HTR-8/SVneo (cell line): ENCODE measurements around the gene HUS1.
A peak's percentile ranks its signal among the peaks of the same experiment; 100 is the strongest.
"Not testable (repeated sequence)": the region's sequence is repeated elsewhere in the genome, so short reads cannot be mapped to it uniquely, and the experiment has no call there.

Experiments used
- DNase-seq: peaks from one replicate; pipeline ENCODE4 v3.0.0; 2011; ENCODE audit warnings: low spot score, mixed read lengths; ENCODE audit not compliant: insufficient read length
- FAIRE-seq: peaks from 2 replicates; lab custom pipeline; 2011; peaks lifted over from hg19 to GRCh38; lab: Jason Lieb, UNC

Gene HUS1

DNA sequence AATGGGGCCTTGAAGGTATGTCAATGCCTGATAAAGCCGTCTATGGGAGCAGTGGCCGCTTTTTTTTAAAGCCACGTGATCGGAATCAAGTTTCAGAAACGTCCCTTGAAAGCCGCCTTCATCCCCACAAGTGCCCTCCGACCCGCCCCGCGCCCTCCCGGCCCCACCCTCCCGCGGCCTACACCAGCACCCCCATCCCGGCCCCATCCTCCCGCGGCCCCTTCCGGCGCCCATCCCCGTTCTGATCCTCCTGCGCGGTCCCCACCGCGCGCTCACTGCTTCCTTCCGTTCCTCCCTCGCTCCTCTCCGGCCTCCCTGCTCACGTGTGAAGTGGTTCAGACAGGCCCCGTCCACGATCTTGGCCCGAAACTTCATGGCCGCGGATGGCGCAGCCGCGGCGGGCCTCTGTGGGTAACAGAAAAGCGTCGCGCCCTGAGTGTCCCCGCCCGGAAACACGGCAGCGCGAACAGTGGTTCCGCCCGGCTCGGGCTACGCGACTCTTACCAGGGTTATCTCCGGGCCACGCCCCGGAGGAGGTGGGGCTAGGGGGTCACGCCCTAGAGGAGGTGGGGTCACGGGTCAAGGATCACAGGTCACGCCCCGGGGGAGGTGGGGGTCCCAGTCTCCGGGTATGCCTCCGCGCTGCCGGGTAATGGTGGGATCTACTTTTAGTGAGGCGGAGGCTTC is at the start of gene HUS1:
Gene HUS1 (minus strand): TSS at position 471 of the 687 bp plus-strand sequence. CDS start 96 bp downstream, at position 375.
- FAIRE-seq = peak; percentile 94

DNA sequence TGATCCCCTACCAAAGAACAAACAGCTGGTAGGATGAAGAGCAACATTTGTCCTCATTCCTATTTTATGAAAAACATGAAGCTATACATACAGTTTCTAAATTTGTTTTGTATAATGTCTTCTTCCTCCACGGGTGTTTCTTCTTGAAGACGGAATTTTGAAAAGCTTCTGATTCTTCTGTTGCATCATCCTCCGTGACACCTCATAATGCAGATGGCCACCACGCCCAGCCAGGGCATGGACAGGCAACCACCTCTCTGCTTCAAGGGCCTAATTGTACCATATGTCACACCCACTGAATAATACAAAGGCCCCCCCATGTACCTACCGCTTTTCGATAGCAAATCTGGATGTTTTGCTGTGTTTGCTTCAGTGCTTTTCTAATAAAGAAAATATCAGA is 49.5 kb upstream of the HUS1 start, which contains the start of gene SUN3:
Gene SUN3 (minus strand): TSS at position 170 of the 400 bp plus-strand sequence. CDS start 169 bp downstream, at position 1.
- no peak for DNase-seq
- FAIRE-seq = no peak

More for the DNA sequence above, at the start of gene HUS1:
- peak; percentile 87 for DNase-seq

DNA sequence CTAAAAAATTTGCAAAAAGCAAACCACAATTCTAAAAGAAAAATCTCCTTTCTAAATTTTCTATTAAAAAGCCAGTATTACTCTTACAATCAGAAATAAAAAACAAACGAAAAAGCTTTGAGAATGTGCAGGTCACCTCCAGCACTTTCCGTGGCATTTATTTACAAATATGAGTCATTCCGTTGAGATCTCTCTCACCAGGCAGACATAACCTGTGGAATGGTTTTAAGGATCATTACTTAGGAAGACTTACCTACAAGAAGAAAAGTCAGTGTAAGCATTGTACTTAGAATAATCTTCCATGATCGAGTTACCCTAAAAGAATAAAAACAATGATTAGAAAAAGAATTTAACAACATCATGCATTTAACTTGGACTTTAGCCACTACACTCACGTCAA is 46.2 kb upstream of the HUS1 start:
- FAIRE-seq (no peak), DNase-seq (no peak)

DNA sequence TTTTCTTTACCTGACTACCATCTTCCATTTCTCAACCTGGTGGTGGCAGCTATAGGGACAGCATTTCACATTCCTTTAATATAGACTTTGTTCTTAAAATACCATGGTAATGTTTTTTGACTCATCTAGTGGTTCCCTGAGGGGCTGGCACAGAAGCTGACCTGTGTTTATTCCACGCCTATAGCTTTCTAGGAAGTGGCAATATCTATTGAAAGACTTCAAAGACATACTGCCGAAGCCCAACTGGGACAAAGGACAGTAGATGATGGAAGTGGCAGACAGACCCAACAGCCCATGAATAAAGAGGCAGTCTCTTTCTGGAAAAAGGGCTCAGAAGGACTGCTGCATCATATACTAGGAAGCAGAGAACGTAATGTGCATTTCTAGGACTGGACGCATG is 38.3 kb upstream of the HUS1 start:
- no peak for FAIRE-seq
- no peak for DNase-seq

DNA sequence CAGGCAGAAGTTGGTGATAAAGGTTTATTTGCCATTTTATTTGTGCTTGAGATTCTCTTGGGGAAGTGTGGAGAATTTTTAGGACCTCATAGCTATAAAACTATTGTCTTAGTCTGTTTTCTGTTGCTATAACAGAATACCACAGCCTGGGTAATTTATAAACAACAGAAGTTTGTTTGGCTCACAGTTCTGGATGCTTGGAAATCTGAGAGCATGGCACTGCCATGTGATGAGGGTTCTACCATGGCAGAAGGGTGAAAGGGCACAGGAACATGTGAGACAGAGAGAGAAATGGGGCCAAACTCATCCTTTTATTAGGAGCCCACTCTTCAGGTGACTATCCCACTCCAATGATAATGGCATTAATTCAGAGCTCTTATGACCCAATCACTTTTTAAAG is 37.2 kb upstream of the HUS1 start:
- no peak for FAIRE-seq

DNA sequence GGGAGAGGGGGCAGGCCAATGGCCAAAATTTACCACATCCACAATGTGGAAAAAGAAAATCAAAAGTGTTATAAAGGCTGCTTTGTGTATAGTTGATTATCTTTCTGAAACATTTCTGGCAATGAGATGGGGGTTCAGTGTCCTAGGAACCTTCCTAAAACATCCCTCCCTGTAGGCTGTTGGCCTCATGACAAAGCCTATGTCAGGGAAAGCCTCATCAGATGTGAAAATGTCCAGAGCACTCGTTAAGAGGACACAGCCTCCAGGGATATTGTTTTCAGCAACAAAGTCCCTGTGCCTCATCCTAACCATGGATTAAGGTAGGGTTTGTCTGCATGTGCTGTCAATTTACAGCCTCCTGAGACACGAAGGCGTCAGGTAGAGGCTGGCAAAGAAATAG is 32.5 kb upstream of the HUS1 start:
- FAIRE-seq (no peak), DNase-seq (no peak)

More for the DNA sequence above, 37.2 kb upstream of the HUS1 start:
- DNase-seq = no peak

DNA sequence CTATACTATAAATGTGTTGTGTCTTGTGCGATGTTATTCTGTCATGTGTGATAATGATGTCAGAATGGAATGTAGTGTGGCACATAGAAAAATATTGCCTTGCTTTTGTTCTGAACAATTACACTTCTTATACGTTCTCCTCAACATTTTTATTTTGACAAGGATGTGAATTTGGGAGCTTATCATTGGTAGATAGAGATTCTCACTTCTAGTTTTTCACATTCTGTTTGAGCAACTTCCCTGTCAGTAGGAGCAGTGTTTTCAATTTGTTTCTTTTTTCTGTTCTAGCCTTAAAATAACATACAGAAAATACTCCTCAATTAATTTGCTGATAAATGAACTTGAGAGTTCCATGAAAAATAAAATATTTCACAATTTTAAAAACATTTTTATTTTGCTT is 31.9 kb upstream of the HUS1 start:
- DNase-seq = no peak
- no peak for FAIRE-seq

DNA sequence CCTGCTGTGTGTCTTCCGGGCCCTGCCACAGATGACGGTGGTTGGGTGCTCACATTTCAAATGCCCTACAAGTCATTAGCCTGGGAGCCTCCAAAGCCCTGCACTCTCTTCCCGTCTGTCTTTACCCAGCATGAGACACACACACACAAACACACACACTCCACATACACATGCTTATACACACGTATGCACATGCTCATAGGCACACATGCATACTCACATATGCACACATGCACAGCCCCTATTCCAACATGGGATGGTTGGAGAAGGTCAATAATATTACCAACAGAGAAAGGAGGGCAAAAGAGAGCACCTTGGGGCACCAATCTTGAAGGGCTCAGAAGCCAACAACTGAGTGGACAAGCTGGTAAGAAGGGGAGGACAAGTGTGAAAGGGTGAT is 30.5 kb upstream of the HUS1 start:
- no peak for DNase-seq
- peak; percentile 76 for FAIRE-seq

DNA sequence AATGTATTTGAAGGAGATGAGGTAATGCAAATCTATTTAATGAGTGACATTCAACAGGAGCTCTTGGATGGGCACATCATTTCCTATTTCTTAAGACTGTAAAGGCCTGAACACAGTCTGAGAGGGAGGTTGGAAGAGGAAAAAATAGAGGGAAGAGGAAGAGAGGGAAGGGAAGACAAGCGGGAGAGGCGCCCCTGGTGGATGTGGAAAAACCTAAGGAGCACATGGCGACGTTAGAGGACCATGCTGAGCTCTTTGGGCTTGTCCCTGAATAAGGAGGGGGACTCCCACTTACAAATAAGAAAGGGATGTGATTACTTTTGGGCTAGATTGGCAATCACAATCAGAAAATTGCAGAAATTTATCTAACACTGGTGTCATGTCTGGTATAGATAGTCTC is 29.8 kb upstream of the HUS1 start:
- no peak for FAIRE-seq

DNA sequence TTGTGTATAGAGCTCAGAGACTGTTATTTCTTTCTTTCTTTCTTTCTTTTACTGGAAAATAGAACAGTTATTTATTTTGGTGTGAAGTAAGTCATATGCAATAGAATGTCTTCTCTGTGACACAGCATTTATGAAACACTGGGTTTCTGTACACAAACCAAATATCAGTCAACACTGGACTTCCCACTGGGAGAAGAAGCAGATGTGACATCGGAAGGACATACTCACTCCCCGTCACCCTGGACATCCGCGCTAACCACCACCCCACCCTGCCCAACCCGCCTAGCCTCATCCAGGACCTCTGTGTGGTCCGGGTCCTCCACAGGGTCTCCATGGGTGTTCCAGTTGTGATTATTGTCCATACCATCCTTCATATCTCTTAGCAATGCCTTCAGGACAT is 27.5 kb upstream of the HUS1 start:
- FAIRE-seq (no peak), DNase-seq (no peak)

More for the DNA sequence above, 29.8 kb upstream of the HUS1 start:
- DNase-seq = no peak

DNA sequence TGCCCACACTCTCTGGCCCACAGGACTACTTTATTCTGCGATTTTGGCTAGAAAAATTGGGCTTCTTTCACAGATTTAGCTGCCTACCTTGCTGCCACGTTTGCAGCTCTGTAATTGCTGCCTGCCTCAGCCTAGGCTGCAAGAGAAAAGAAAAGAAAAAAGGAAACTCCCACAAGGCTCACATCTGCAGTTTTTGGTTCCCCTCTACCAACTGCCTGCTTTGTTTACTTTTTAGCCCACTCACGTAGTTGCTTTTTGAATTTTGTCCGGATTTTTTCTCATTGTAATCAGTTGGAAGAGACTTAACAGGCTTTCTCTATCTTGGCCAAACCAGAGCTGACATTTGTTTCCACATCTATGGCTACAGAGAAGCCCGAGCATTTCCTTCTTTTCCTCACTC is 25.2 kb upstream of the HUS1 start:
- no peak for DNase-seq
- FAIRE-seq = no peak

DNA sequence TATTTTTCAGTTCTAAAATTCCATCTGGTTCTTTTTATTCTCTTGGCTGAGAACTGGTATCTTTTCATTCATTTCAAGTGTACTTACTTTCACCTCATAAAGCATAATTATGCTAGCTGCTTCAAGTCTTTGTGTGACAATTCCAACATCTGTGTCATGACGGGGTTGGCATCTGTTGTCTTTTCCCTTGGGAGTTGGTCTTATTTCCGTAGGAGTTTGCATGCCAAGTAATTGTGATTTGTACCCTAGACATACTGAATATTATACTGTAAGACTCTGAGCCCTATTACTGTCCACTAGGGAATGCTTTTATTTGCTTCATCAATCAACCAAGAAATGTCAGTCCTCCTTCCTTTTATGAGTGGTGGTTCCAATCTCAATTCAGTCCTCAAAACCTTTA is 24.6 kb upstream of the HUS1 start:
- FAIRE-seq (no peak), DNase-seq (no peak)

DNA sequence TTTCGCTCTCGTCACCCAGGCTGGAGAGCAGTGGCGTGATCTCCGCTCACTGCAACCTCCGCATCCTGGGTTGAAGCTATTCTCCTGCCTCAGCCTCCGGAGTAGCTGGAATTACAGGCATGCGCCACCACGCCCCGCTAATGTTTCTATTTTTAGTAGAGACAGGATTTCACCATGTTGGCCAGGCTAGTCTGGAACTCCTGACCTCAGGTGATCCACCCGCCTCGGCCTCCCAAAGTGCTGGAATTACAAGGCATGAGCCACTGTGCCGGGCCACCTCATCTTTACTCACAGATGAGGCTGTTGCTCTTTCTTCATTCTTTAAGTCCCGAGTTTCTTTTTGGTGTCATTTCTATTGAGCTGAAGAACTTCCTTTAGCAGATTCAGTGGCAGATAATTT is 20.7 kb upstream of the HUS1 start:
- DNase-seq, FAIRE-seq: not testable (repeated sequence)

DNA sequence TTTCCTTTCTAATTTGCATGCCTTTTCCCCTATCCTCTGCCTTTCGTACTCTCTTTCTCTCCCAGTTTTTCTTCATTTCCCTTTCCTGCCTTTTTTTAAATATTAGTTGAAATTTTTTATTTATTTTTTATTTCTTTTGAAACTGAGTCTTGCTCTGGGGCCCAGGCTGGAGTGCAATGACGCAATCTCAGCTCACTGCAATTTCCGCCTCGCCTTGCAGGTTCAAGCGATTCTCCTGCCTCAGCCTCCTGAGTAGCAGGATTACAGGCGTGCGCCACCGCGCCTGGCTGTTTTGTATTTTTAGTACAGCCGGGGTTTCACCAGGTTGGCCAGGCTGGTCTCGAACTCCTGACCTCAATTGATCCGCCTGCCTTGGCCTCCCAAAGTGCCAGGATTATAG is 20.0 kb upstream of the HUS1 start:
- no peak for DNase-seq
- no peak for FAIRE-seq

DNA sequence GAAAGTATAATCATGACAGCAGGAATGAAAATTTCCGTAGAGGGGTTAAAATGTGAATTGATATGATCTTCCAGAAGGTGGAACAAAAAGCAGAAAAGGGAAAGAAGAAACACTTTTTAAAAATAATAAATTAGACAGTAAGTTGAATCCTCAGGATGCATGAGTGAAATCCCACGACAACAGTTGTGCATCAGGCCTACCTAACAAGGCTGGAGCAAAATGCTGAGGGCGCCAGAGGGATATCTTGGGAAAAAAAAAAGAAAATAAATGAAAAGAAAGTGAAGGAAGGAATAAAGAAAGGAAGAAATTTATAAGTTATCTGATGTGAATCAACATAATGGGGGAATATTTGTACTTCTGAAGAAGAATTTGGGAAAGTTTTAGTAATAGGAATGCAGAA is 13.0 kb upstream of the HUS1 start:
- FAIRE-seq (no peak), DNase-seq (no peak)

DNA sequence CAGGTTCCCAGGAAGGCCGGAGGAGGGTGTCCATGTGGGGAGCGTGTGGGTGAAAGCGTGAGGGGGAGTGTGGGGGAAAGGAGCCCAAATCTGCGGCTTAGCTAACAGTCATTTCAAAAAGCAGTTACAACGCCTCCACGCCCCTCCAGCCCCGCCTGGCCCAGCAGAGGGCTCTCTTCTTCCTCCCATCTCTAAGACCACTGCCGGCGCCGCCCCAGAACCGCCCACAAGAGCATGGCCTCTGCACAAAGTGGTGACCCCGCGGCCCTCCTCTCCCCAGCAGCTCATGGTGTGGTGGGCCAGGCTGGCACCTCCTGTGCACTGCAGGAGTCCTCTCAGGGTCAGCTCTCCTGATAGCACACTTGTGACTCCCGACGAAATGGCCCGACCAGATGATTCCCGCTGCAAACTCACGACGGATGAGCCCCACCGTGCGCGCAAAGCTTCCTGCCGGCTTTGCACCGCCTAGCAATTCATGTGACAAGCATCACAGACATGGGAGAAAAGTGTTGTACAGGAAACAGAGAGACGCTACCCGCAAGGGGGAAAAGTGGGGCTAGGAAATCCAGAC is 12.4 kb upstream of the HUS1 start:
- DNase-seq = peak; percentile 77

DNA sequence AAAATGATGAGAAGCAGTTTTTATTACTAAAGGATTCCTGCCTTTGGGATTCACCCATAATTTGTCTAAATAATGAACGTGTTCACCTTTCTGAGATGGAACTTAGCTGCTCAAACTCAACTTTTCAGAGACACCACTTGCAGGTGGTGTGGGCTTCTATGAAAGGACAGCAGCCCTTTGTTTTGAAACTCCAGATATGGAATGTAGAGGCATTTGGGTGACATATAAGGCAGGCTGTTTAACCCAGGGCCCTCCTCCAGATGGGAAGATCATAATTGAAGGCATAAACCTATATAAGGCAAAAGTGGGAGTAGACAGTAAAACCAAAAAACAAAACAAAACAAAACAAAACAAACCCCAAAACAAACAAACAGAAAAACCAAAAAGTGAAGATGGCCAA is 11.9 kb upstream of the HUS1 start:
- DNase-seq (no peak), FAIRE-seq (no peak)

More for the DNA sequence above, 12.4 kb upstream of the HUS1 start:
- FAIRE-seq = no peak

DNA sequence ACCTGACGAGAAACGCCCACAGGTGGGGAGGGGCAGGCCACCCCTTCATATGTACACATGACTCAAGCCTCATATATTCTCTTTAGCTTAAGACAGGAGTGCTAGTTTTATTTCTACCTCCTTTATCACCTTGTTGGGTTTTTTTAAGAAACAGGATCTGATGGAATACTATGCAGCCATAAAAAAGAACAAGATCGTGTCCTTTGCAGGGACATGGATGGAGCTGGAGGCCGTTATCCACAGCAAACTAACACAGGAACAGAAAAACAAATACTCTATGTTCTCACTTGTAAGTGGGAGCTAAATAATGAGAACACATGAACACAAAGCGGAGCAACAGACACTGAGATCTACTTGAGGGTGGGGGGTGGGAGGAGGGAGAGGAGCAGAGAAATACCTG is 11.2 kb upstream of the HUS1 start:
- no peak for DNase-seq

DNA sequence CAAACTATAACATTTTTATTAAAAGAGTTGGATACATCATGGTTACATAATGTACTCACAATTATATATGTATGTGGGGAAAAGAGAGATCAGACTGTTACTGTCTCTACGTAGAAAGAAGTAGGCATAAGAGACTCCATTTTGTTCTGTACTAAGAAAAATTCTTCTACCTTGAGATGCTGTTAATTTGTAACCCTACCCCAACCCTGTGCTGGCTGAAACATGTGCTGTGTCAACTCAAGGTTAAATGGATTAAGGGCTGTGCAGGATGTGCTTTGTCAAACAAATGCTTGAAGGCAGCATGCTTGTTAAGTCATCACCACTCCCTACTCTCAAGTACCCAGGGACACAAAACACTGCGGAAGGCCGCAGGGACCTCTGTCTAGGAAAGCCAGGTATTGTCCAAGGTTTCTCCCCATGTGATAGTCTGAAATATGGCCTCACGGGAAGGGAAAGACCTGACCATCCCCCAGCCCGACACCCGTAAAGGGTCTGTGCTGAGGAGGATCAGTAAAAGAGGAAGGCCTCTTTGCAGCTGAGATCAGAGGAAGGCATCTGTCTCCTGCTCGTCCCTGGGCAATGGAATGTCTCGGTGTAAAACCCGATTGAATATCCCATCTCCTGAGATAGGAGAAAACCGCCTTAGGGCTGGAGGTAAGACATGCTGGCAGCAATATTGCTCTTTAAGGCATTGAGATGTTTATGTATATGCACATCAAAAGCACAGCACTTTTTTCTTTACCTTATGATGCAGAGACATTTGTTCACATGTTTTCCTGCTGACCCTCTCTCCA is 10.4 kb upstream of the HUS1 start:
- not testable (repeated sequence) for DNase-seq

More for the DNA sequence above, 11.2 kb upstream of the HUS1 start:
- FAIRE-seq = no peak

DNA sequence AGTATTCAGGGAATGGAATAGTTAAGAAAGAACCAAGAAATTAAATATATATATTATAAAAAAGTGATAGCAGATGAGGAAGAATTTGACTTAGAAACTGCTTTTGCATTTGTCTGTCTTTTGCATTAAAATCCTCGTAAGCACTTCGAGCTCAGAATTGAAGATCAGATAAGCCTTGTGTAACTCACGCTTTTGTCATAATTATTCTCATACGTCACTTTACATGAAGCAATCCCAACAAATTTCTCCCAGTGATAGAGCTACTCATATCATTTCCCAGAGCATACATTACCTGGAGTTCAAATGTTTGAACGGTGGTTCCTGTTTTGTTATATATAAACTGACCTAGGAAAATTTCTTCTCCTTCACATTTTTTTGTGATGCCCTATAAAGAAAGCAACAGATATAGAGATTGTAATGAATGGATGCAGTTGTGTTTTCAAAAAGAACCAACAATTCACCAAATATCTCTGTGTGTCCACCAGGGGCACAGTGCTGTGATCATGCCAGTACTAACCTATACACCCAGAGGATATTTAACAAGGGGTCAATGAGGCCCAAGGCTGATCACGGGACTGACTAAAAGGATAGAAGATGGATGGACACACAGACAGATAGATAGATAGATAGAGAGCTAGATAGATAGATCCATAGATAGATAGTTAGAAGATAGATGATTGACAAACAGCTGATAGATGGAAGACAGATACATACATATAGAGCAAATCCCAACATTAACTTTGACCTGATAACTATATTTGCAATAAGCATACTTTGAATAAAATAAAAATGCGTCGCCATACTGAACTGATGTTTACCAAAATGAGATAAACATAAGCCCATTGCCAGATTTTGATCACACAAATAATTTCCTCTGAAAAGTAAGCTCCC is 9.3 kb upstream of the HUS1 start:
- no peak for FAIRE-seq

More for the DNA sequence above, 10.4 kb upstream of the HUS1 start:
- not testable (repeated sequence) for FAIRE-seq

More for the DNA sequence above, 9.3 kb upstream of the HUS1 start:
- DNase-seq = no peak
